Natural killer cell (primary cell): Measurements from ENCODE around the gene MFGE8. TPM values are rescaled to one million over a fixed set of nuclear protein-coding genes. Genes with fewer than 3 reads are reported as not detected.

Experiments
- ATAC-seq, 3 donors: fragments of 150-1000 bp in 2 of 3; fragments of 200-7000 bp in 1 of 3; cut with Tn5 transposase; 1 replicate in 1 of 3; 2 replicates in 2 of 3; pipeline ENCODE4 v1.10.0; 2021; ENCODE audit warnings: mild to moderate bottlenecking in 2 of 3, moderate library complexity in 2 of 3
- DNase-seq, 2 donors: peaks; one replicate each; pipeline versions ENCODE4 v3.0.0 to v3.0.0-alpha.2; 2013 to 2021; ENCODE audit warnings: mixed read lengths in 1 of 2
- H3K27ac ChIP-seq: one replicate; pipeline ENCODE4 v1.5.1; 2013; ENCODE audit warnings: mild to moderate bottlenecking, low read length
- H3K27me3 ChIP-seq: one replicate; pipeline ENCODE4 v1.6.1; 2013; ENCODE audit warnings: low read length; ENCODE audit not compliant: control insufficient read depth, insufficient read depth
- H3K36me3 ChIP-seq: one replicate; pipeline ENCODE4 v1.6.1; 2013; ENCODE audit warnings: low read length; ENCODE audit not compliant: control insufficient read depth, insufficient read depth
- H3K4me1 ChIP-seq: one replicate; pipeline ENCODE4 v1.6.1; 2013; ENCODE audit warnings: low read length; ENCODE audit not compliant: control insufficient read depth, insufficient read depth
- H3K4me3 ChIP-seq: one replicate; pipeline ENCODE4 v1.5.1; 2013; ENCODE audit warnings: low read length
- H3K9me3 ChIP-seq: one replicate; pipeline ENCODE4 v1.6.1; 2013; ENCODE audit warnings: low read length; ENCODE audit not compliant: control insufficient read depth, insufficient read depth
- H3K27ac Mint-ChIP-seq, 2 donors: one replicate each; pipeline ENCODE4 v1.8.0; 2022; ENCODE audit warnings: mild to moderate bottlenecking in 2 of 2, mixed read lengths in 2 of 2, moderate library complexity in 1 of 2
- H3K27me3 Mint-ChIP-seq, 2 donors: one replicate each; pipeline ENCODE4 v1.8.0; 2022; ENCODE audit warnings: low read depth in 2 of 2, mixed read lengths in 2 of 2
- H3K36me3 Mint-ChIP-seq: one replicate; pipeline ENCODE4 v1.8.0; 2022; ENCODE audit warnings: mixed read lengths
- H3K4me1 Mint-ChIP-seq, 2 donors: one replicate each; pipeline ENCODE4 v1.8.0; 2022; ENCODE audit warnings: mixed read lengths in 2 of 2
- H3K4me3 Mint-ChIP-seq: one replicate; pipeline ENCODE4 v1.8.0; 2022; ENCODE audit warnings: mild to moderate bottlenecking, moderate library complexity, mixed read lengths
- H3K9me3 Mint-ChIP-seq, 2 donors: one replicate each; pipeline ENCODE4 v1.8.0; 2022; ENCODE audit warnings: mixed read lengths in 2 of 2
- WGBS: methylation state at CpG from one replicate; pipeline ENCODE4 v1.1.7; 2013; ENCODE audit warnings: missing lambda C conversion rate; ENCODE audit not compliant: insufficient coverage; 5-methylcytosine and 5-hydroxymethylcytosine counted together
- intact Hi-C: fragments of 100-400 bp; cut with micrococcal nuclease; formaldehyde crosslinking; loops from one replicate; pipeline ENCODE4 v1.14.2; 2022
- total RNA-seq, 4 donors: library from RNA; stranded (reverse); fragments of 120-200 nt in 1 of 4; gene quantifications; one replicate each; pipeline versions ENCODE4 v1.2.3 to v1.2.4, GENCODE V29; 2013 to 2022
- TF ChIP-seq, protein P1 (sequence below): fragments of 200-600 bp; IDR thresholded peaks from one replicate; pipeline ENCODE4 v1.8.0; 2022; ENCODE audit warnings: antibody characterized with exemption

Gene MFGE8
- total RNA-seq, 3 donors from 2014 or later (not counting 1 experiment from before 2014, with no cell fraction given): 39.0 to 110 (median 72.5) TPM

DNA sequence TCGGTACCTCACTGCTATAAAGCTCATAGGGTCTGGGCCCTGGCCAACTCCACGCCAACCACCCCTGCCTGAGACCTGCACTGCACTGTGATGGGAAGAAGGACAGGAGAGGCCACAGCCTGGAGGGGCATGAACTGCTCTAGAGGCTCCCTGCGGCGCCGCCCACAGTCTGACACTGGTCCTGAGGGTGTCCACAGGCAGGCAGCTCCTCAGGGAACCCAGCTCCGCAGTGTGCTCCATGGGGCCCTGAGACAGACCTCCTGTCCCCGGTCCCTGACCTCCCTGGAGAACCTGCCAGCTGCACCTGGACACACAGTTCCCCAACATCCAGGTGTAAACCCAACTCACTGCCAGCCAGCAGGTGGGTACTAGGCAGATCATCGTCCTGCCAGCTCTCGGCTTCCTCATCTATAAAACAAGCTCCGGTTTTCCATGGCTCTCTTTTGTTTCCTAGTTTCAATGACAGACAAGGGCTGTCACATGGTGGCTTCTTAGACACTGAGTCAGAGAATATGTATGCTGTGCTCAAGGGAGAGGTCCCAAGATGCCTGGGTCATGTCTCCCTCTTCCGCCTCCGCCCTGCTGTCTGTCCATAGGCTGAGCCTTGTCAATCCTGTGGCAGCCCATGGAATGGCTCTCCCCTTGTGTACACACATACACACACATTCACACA, 12.7 kb downstream of the MFGE8 start:
- Mint-ChIP-seq H3K36me3 (no peaks in the 10 kb centered on the region), H3K4me1 (peaks cover 10 to 22% of the 10 kb centered on the region in 2 donors), H3K4me3 (no peak overlapping the region), H3K27me3 (peaks cover 3 to 4% of the 10 kb centered on the region in 2 donors), H3K9me3 (no peaks in the 10 kb centered on the region), H3K27ac (no peak overlapping the region)
- Histone ChIP-seq H3K4me3 (no peak overlapping the region), H3K27ac (no peak overlapping the region), H3K9me3 (no peaks in the 10 kb centered on the region), H3K27me3 (no peaks in the 10 kb centered on the region), H3K4me1 (peaks cover 28% of the 10 kb centered on the region), H3K36me3 (no peaks in the 10 kb centered on the region)
- 95% methylated on average over 12 of the region's 12 CpGs for WGBS
- TF ChIP-seq, protein P1, sequence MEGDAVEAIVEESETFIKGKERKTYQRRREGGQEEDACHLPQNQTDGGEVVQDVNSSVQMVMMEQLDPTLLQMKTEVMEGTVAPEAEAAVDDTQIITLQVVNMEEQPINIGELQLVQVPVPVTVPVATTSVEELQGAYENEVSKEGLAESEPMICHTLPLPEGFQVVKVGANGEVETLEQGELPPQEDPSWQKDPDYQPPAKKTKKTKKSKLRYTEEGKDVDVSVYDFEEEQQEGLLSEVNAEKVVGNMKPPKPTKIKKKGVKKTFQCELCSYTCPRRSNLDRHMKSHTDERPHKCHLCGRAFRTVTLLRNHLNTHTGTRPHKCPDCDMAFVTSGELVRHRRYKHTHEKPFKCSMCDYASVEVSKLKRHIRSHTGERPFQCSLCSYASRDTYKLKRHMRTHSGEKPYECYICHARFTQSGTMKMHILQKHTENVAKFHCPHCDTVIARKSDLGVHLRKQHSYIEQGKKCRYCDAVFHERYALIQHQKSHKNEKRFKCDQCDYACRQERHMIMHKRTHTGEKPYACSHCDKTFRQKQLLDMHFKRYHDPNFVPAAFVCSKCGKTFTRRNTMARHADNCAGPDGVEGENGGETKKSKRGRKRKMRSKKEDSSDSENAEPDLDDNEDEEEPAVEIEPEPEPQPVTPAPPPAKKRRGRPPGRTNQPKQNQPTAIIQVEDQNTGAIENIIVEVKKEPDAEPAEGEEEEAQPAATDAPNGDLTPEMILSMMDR: no peak
- DNase-seq: no peak
- ATAC-seq: no peak
- intact Hi-C loops: no loop called here

DNA sequence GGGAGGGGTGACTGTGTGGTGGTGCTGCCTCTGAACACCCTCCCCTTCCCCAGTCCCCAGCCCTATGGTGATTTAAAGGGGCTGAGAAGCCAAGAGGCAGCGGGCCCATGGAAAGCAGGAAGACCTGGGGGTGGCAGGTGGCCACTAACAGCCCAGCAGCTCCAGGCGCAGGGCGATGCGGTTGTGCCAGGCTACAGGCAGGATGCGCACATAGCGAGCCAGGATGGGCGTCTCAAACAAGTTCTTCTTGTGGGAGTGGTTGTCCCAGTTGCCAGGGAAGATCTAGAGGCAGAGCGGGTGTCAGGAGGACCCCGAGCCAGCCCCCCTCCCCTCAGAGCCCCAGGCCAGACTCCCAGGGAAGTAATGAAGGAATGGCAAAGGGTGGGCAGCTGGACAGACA, 13.9 kb downstream of the MFGE8 start:
- H3K9me3 ChIP-seq: no peaks in the 10 kb centered on the region
- intact Hi-C loops: no loop called here
- over 99% methylated on average over 7 of the region's 9 CpGs for WGBS
- H3K9me3 Mint-ChIP-seq: no peaks in the 10 kb centered on the region
- H3K27me3 Mint-ChIP-seq: peaks cover 6 to 7% of the 10 kb centered on the region in 2 donors
- peaks cover 4% of the 10 kb centered on the region for H3K27me3 ChIP-seq
- H3K4me3 ChIP-seq: no peak overlapping the region
- H3K27ac ChIP-seq: no peak overlapping the region
- no peak for ATAC-seq
- H3K36me3 ChIP-seq: no peaks in the 10 kb centered on the region
- TF ChIP-seq, protein P1: no peak
- no peak for DNase-seq
- no peak overlapping the region for H3K27ac Mint-ChIP-seq
- H3K4me1 ChIP-seq: peaks cover 32% of the 10 kb centered on the region
- H3K4me3 Mint-ChIP-seq: no peak overlapping the region
- no peaks in the 10 kb centered on the region for H3K36me3 Mint-ChIP-seq
- H3K4me1 Mint-ChIP-seq: peaks cover 8 to 15% of the 10 kb centered on the region in 2 donors

DNA sequence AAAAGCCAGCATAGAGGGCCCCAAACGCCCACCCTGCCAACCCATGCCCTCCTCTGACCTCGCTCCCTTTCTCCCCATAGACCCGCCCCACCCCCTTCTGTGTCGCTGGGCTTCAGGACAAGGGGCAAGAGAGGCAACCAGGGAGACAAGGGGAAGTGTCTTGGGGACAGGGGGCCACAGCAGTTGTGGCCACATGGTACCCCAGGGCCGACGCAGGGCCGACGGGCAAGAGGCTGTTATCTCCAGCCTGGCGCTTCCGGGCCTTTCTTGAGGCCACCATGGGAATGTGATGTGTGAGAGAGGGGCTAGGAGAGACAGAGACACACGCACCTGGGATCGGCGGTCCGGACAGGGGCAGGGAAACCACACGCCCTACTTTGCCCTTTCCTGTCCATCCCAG, 14.4 kb downstream of the MFGE8 start:
- Histone ChIP-seq H3K27me3 (peaks cover 7% of the 10 kb centered on the region), H3K27ac (no peak overlapping the region), H3K4me1 (peaks cover 31% of the 10 kb centered on the region), H3K36me3 (no peaks in the 10 kb centered on the region), H3K4me3 (no peak overlapping the region), H3K9me3 (no peaks in the 10 kb centered on the region)
- peaks cover 11% of the 10 kb centered on the region in 2 donors for H3K4me1 Mint-ChIP-seq
- 94% methylated on average over 14 of the region's 15 CpGs for WGBS
- no peaks in the 10 kb centered on the region for H3K9me3 Mint-ChIP-seq
- DNase-seq (no peak), ATAC-seq (no peak)
- H3K36me3 Mint-ChIP-seq: no peaks in the 10 kb centered on the region
- intact Hi-C loops: no loop called here
- TF ChIP-seq, protein P1: no peak
- H3K4me3 Mint-ChIP-seq: no peak overlapping the region
- no peak overlapping the region for H3K27ac Mint-ChIP-seq
- peaks cover 6 to 7% of the 10 kb centered on the region in 2 donors for H3K27me3 Mint-ChIP-seq
